LNCAP (cell line): Measurements from ENCODE around the gene OTUD1.

ENCODE experiments used
- CTCF ChIP-seq: fragments of 450-650 bp; IDR thresholded peaks from 2 replicates; pipeline ENCODE4 v1.5.1; 2017; ENCODE audit warnings: mild to moderate bottlenecking

The OTUD1 gene

GRCh38 chr10:23414658-23415057, 24.2 kb upstream of the OTUD1 start:
- TF ChIP-seq CTCF: no peak

DNA sequence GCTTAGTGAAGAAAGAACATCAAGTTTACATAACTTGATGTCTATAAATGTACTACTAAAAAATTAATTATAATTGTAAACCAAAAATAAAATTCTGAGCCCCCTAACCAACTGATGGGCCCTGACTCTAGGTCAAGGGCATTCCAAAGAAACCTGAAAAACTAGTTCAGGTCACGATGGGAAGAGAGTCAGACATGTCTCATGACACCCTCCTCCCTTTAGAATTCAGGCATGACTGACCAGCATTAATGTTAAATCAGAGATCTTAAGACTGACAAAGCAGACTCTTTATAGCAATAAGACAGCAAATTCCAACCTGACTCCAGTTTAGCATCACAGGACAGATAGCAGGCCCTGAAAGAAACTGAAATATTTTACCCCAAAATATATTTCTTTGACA, 21.6 kb upstream of the OTUD1 start:
- no peak for TF ChIP-seq CTCF

DNA sequence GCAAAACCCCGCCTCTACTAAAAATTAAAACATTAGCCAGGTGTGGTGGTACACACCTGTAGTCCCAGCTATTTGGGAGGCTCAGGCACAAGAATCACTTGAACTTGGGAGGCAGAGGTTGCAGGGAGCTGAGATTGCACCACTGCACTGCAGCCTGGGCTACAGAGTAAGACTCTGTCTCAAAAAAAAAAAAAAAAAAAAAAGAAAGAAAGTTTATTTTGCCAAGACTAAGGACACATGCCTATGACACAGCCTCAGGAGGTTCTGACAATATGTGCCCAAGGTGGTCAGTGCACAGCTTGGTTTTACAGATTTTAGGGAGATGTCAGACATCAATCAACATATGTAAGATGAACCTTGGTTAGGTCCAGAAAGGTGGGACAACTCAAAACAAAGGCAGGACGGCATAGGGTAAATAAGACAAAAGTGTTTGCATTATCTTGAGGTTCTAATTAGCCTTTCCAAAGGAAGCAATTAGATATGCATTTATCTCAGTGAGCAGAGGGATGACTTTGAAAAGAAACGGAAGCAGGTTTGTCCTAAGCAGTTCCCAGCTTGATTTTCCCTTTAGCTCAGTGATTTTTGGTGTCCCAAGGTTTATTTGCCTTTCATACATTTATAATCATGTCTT, 20.7 kb upstream of the OTUD1 start:
- no peak for TF ChIP-seq CTCF

GRCh38 chr10:23419201-23419600, 19.7 kb upstream of the OTUD1 start:
- TF ChIP-seq CTCF: no peak

DNA sequence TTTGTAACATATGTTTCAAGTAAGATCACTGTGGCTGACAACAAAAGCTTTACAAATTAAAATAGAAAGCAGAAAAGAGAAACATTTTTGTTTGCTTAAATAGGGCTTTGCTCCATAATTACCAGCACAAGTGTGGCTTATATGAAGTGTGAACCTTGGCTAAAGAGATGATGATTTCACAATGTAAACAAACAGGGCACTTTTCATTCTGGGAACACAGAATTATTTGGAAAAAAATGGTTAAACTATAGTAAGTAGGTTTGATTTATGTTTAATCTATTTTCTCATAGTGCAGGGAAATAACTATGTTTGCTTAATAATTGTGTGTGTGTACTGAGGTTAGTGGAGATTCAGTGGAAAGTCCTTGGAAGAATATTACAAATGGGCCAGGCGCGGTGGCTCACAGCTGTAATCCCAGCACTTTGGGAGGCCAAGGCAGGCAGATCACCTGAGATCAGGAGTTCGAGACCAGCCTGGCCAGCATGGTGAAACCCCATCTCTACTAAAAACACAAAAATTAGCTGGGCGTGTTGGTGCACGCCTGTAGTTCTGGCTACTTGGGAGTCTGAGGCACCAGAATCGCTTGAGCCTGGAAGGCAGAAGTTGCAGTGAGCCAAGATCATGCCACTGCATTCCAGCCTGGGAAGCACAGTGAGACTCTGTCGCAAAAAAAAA, 19.1 kb upstream of the OTUD1 start:
- TF ChIP-seq CTCF: no peak

- no peak for TF ChIP-seq CTCF
Measured at GRCh38 chr10:23421397-23421796, 17.5 kb upstream of the OTUD1 start.

DNA sequence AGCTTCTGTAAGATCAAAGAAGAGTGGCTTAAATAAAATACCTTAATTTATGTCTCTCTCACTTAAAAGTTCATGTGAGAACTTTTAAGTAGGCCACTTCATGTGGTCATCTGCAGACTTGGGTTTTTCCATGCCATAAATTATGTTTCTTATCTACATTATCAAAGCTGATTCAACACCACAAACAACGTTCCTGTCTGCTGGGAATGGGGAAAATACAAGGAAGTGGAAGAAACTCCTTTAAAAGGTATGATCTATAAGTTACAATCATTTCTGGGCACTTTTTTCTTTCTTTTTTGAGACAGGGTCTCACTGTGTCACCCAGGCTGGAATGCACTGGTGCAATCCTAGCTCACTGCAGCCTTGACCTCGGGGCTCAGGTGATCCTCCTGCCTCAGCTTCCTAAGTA, 16.9 kb upstream of the OTUD1 start:
- no peak for TF ChIP-seq CTCF
